Right atrium auricular region (tissue), 2 donors: ENCODE measurements around the gene WDFY2. TPM values are rescaled to one million over a fixed set of nuclear protein-coding genes. Genes with fewer than 3 reads are reported as not detected.

ENCODE experiments used
- DNase-seq: peaks from one replicate; pipeline ENCODE4 v3.0.0-alpha.2; 2019; ENCODE audit warnings: low spot score
- H3K27ac ChIP-seq, 2 donors: fragments of 200-600 bp; sonication (generic); 1 replicate in 1 of 2; 2 replicates in 1 of 2; pipeline ENCODE4 v1.5.1; 2016 to 2019
- H3K27me3 ChIP-seq, 2 donors: fragments of 200-600 bp; sonication (generic); one replicate each; pipeline versions ENCODE4 v1.5.1 to v1.6.0; 2017 to 2019
- H3K36me3 ChIP-seq: fragments of 200-600 bp; sonication (generic); one replicate; pipeline ENCODE4 v1.5.1; 2016
- H3K4me1 ChIP-seq, 2 donors: fragments of 200-600 bp; sonication (generic); one replicate each; pipeline versions ENCODE4 v1.5.1 to v1.6.0; 2017 to 2019
- H3K4me3 ChIP-seq, 2 donors: fragments of 200-600 bp; sonication (generic); 1 replicate in 1 of 2; 2 replicates in 1 of 2; pipeline ENCODE4 v1.5.1; 2017 to 2019; ENCODE audit warnings: mild to moderate bottlenecking in 1 of 2, moderate library complexity in 1 of 2
- H3K9me3 ChIP-seq, 2 donors: fragments of 200-600 bp; sonication (generic); one replicate each; pipeline ENCODE4 v1.5.1; 2019
- CTCF ChIP-seq, 2 donors: fragments of 200-600 bp; sonication (generic); IDR thresholded peaks; one replicate each; pipeline ENCODE4 v1.5.1; 2019; ENCODE audit warnings: antibody characterized with exemption in 2 of 2
- total RNA-seq, 2 donors: library from RNA; depleted of rRNA; stranded (reverse); fragments of >200 nt; gene quantifications; one replicate each; pipeline ENCODE4 v1.1.0, GENCODE V29; 2016

WDFY2 gene
- total RNA-seq, 2 donors from 2014 or later, result 2.3 to 3.8 TPM

GRCh38 chr13:51804295-51805172 lies 220.3 kb downstream of the WDFY2 start:
- H3K27ac ChIP-seq, result peak overlapping the region; percentile 97 to 99
- TF ChIP-seq CTCF (IDR thresholded peaks at IDR 0.05), result no peak
- peaks cover 0 to 48% of the 10 kb centered on the region in 2 donors for H3K4me1 ChIP-seq
- no peak for DNase-seq
- H3K36me3 ChIP-seq, result no peaks in the 10 kb centered on the region
- H3K4me3 ChIP-seq, result peak overlapping the region; percentile 48 to 75
- H3K9me3 ChIP-seq, result no peaks in the 10 kb centered on the region
- no peaks in the 10 kb centered on the region for H3K27me3 ChIP-seq

GRCh38 chr13:51805313-51805712 lies 221.1 kb downstream of the WDFY2 start:
- H3K4me3 ChIP-seq, result peak overlapping the region; percentile 48 to 75
- no peak for DNase-seq
- H3K4me1 ChIP-seq, result peaks cover 0 to 48% of the 10 kb centered on the region in 2 donors
- no peaks in the 10 kb centered on the region for H3K27me3 ChIP-seq
- H3K9me3 ChIP-seq, result no peaks in the 10 kb centered on the region
- no peaks in the 10 kb centered on the region for H3K36me3 ChIP-seq
- TF ChIP-seq CTCF (IDR thresholded peaks at IDR 0.05), result no peak
- H3K27ac ChIP-seq, result peak overlapping the region; percentile 97 to 99

- no peak overlapping the region for H3K4me3 ChIP-seq
- H3K4me1 ChIP-seq, result peaks cover 0 to 48% of the 10 kb centered on the region in 2 donors
- no peaks in the 10 kb centered on the region for H3K27me3 ChIP-seq
- H3K9me3 ChIP-seq, result no peaks in the 10 kb centered on the region
- no peak for DNase-seq
- no peaks in the 10 kb centered on the region for H3K36me3 ChIP-seq
- peak overlapping the region; percentile 97 to 99 for H3K27ac ChIP-seq
- no peak for TF ChIP-seq CTCF (IDR thresholded peaks at IDR 0.05)
Observed at GRCh38 chr13:51805925-51806324, 221.7 kb downstream of the WDFY2 start.

- no peaks in the 10 kb centered on the region for H3K27me3 ChIP-seq
- TF ChIP-seq CTCF (IDR thresholded peaks at IDR 0.05), result no peak
- no peak for DNase-seq
- H3K36me3 ChIP-seq, result no peaks in the 10 kb centered on the region
- H3K4me1 ChIP-seq, result peaks cover 0 to 42% of the 10 kb centered on the region in 2 donors
- no peak overlapping the region for H3K4me3 ChIP-seq
- H3K27ac ChIP-seq, result peak overlapping the region; percentile 97 to 99
- no peaks in the 10 kb centered on the region for H3K9me3 ChIP-seq
Observed at GRCh38 chr13:51806566-51806965, 222.3 kb downstream of the WDFY2 start.

- Histone ChIP-seq H3K27ac (peak overlapping the region in 1 of 2 donors; percentile 97), H3K36me3 (no peaks in the 10 kb centered on the region), H3K4me1 (peaks cover 0 to 37% of the 10 kb centered on the region in 2 donors), H3K4me3 (no peak overlapping the region), H3K27me3 (no peaks in the 10 kb centered on the region), H3K9me3 (no peaks in the 10 kb centered on the region)
- no peak for DNase-seq
- no peak for TF ChIP-seq CTCF (IDR thresholded peaks at IDR 0.05)
Observed at GRCh38 chr13:51807041-51807440, 222.8 kb downstream of the WDFY2 start.
